GM12872 (cell line): ENCODE measurements around the gene SET.

Source experiments
- TF ChIP-seq, protein P1 (sequence below): IDR thresholded peaks from 3 replicates; pipeline ENCODE4 v1.5.1; 2011; ENCODE audit warnings: low read depth, mild to moderate bottlenecking, low read length, moderate library complexity; ENCODE audit not compliant: insufficient read depth

Gene SET, protein sequence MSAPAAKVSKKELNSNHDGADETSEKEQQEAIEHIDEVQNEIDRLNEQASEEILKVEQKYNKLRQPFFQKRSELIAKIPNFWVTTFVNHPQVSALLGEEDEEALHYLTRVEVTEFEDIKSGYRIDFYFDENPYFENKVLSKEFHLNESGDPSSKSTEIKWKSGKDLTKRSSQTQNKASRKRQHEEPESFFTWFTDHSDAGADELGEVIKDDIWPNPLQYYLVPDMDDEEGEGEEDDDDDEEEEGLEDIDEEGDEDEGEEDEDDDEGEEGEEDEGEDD

DNA sequence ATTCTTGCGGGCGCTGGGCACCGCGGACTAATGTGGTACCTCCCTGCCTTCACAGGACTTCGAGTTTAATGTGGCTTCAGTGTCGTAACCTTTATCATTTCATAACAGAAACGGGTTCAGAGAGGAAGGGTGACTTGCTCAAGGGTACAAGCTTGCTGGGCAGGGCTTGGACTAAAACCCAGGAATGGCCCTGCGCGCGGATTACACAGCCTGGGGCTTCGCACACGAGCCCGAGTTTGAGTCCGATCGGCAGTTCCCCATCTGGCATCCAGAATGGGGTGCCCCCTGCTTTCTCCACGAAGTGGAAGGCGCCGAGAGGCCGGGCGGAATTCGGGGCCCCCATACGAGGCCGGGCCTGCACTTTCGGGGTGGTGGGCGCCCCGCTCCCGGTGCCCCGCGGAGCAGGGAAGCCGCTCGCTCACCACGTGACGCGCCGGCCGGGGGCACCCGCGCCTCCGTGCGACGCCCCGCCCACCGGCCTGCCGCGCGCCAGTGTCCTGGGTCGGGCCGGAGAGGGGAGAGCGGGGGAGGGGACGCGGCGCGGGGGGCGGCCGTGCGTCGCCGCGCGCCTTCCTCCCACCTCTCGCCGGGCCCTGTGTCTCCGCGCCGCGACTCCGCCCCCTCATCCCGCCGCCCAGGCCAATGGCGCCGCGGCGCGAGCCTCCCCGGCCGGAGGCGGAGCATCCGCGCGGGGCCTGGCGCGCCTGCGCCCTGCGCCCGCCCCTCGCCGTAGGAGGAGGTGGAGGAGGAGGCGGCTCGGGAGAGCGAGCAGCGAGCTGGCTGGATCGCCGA is at the start of gene SET:
Gene SET, plus strand, starts transcription at position 722 of the 792 bp plus-strand sequence. CDS start 361 bp downstream, outside the sequence.
- TF ChIP-seq, protein P1, sequence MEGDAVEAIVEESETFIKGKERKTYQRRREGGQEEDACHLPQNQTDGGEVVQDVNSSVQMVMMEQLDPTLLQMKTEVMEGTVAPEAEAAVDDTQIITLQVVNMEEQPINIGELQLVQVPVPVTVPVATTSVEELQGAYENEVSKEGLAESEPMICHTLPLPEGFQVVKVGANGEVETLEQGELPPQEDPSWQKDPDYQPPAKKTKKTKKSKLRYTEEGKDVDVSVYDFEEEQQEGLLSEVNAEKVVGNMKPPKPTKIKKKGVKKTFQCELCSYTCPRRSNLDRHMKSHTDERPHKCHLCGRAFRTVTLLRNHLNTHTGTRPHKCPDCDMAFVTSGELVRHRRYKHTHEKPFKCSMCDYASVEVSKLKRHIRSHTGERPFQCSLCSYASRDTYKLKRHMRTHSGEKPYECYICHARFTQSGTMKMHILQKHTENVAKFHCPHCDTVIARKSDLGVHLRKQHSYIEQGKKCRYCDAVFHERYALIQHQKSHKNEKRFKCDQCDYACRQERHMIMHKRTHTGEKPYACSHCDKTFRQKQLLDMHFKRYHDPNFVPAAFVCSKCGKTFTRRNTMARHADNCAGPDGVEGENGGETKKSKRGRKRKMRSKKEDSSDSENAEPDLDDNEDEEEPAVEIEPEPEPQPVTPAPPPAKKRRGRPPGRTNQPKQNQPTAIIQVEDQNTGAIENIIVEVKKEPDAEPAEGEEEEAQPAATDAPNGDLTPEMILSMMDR, result no peak

DNA sequence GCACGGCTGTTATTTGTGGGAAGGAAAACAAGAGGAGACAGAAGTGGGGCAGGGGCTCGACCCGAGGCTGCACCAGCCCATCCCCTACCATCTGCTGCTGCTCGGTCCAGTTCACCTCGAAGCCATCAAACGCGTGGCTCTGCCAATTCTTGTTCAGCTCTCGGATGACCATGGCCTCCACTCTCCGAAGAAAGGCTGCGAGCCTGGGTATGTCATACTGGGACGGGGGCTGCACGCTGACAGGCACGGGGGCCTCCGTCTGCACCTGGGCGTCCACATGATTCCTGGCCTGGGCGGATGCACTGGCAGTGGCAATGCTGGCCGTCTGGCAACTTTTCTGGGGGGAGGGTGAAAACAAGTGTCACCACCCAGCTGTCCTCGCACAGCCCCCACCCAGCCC is 48.4 kb upstream of the SET start:
- TF ChIP-seq, protein P1, result no peak

- TF ChIP-seq, protein P1, result no peak
These were observed 46.3 kb upstream of the SET start for GRCh38 chr9:128642675-128643245.

DNA sequence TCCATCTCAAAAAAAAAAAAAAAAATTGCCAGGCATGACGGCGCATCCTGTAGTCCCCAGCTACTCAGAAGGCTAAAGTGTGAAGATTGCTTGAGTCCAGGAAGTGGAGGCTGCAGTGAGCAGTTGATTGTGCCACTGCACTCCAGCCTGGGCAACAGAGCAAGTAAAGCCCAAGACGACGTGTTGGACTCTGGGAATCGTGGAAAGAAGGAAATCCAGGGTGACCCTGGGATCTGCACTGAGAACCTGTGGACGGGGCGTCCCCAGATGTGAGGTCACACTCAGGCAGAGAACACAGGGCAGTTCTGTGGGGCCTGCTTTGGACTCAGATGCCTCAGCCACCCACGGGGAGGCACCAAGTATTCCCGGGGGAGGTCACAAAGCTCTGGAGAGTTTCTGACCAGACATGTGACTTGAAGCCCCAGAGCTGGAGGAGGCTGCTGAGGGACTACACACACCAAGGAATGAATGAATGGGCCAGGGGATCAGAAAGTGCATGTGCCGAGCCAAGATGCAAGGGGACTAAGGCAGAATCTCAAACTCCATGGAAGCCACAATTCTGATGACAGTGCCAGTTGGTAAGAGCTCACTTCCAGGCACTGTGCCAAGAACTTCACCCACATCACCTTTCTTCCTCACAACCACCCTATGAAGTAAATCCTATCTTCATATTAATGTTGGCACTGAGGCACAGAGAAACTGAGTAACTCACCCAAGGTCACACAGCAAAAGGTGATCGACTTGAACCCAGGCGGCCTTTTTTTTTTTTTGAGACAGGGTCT is 45.3 kb upstream of the SET start:
- TF ChIP-seq, protein P1, result no peak

GRCh38 chr9:128648206-128648605 is 40.8 kb upstream of the SET start:
- TF ChIP-seq, protein P1, result 0 out of 3 replicates have a peak, but pooled peaks have one; percentile 30

- TF ChIP-seq, protein P1, result no peak
These were observed 37.2 kb upstream of the SET start for GRCh38 chr9:128651798-128652197.
